ENCODE data around the gene SYT17. TPM values are rescaled to one million over a fixed set of nuclear protein-coding genes. Genes with fewer than 3 reads are reported as not detected.

Gene SYT17
- total and polyA plus RNA-seq, 7 donors, result 0.08 to 0.58 (median 0.39) TPM

GRCh38 chr16:19172098-19172780 is 4.2 kb downstream of the SYT17 start:
- H3K4me3 ChIP-seq, result no peak overlapping the region
- intact Hi-C loops (cut with DNase I), result loop anchor here in 1 of 2 donors (10.0 kb wide), 1 partner anchor 203 kb away; no protein-coding TSS in a partner anchor
- 81 to 87% (median 83%) methylated on average over 12 of the region's 12 CpGs for WGBS, 3 donors
- no peaks in the 10 kb centered on the region for H3K36me3 ChIP-seq (ENCODE audit: insufficient read depth in 1 of 2, low read depth in 1 of 2)
- DNase-seq, result no peak
- H3K27me3 ChIP-seq (ENCODE audit: insufficient read depth in 3 of 3, low read length in 2 of 3), result peaks cover 0 to 26% (median 0%) of the 10 kb centered on the region in 3 donors
- no peak overlapping the region for H3K27ac ChIP-seq
- TF ChIP-seq, protein P1, sequence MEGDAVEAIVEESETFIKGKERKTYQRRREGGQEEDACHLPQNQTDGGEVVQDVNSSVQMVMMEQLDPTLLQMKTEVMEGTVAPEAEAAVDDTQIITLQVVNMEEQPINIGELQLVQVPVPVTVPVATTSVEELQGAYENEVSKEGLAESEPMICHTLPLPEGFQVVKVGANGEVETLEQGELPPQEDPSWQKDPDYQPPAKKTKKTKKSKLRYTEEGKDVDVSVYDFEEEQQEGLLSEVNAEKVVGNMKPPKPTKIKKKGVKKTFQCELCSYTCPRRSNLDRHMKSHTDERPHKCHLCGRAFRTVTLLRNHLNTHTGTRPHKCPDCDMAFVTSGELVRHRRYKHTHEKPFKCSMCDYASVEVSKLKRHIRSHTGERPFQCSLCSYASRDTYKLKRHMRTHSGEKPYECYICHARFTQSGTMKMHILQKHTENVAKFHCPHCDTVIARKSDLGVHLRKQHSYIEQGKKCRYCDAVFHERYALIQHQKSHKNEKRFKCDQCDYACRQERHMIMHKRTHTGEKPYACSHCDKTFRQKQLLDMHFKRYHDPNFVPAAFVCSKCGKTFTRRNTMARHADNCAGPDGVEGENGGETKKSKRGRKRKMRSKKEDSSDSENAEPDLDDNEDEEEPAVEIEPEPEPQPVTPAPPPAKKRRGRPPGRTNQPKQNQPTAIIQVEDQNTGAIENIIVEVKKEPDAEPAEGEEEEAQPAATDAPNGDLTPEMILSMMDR (IDR thresholded peaks at IDR 0.05), result no peak
- H3K9me3 ChIP-seq, result no peaks in the 10 kb centered on the region
- peaks cover 7% of the 10 kb centered on the region for H3K4me1 ChIP-seq
- ATAC-seq, result no peak

- intact Hi-C loops (cut with DNase I), result loop anchor here in 1 of 2 donors (10.0 kb wide), 1 partner anchor 202 kb away; no protein-coding TSS in a partner anchor
- H3K27me3 ChIP-seq (ENCODE audit: insufficient read depth in 3 of 3, low read length in 2 of 3), result peaks cover 0 to 19% (median 0%) of the 10 kb centered on the region in 3 donors
- TF ChIP-seq, protein P1 (IDR thresholded peaks at IDR 0.05), result no peak
- no peak overlapping the region for H3K4me3 ChIP-seq
- H3K4me1 ChIP-seq, result peaks cover 7% of the 10 kb centered on the region
- no peaks in the 10 kb centered on the region for H3K9me3 ChIP-seq
- no peak overlapping the region for H3K27ac ChIP-seq
- H3K36me3 ChIP-seq (ENCODE audit: insufficient read depth in 1 of 2, low read depth in 1 of 2), result no peaks in the 10 kb centered on the region
- DNase-seq (no peak), ATAC-seq (no peak)
- WGBS, 3 donors, result 68 to 81% (median 75%) methylated on average over 8 of the region's 8 CpGs
Observed at GRCh38 chr16:19173059-19173458, 5.0 kb downstream of the SYT17 start.

DNA sequence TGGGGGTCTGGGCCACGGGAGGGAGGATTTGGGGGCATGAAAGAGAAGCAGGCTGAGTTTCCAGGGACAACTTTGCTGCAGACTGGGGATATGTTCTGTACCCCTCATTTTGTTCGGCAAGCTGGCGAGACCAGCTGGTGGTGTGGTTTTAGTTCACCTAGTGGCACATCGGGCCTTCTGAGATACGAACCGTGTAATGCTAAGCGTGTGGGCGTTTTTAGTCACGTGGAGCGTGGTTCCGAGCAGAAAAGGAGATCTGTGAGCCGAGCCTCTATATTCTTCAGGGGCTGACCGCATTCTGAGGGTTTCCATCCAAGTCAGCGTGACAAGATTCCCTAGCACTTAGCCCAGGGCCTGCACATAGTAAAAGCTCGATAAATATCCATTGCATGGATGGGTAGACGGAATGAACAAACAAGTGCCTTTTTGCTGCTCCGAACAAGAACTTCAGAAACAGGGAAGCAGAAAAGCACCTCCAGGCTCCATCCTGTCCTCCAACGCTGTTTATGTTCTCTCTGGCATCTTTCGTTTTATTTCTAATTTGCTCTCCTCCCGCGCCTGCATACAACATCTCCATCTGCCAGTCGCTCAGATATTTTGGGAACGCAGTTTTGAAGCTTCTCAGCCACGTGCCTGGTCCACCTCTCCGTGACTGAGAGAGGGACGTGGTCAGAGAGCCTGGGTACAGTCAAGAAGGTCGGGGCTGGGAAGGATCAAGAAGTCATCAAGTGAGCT is 5.8 kb downstream of the SYT17 start:
- no peak overlapping the region for H3K4me3 ChIP-seq
- peaks cover 0 to 12% (median 0%) of the 10 kb centered on the region in 3 donors for H3K27me3 ChIP-seq (ENCODE audit: insufficient read depth in 3 of 3, low read length in 2 of 3)
- intact Hi-C loops (cut with DNase I), result loop anchor here in 1 of 2 donors (10.0 kb wide), 1 partner anchor 201 kb away; no protein-coding TSS in a partner anchor
- peaks cover under 1% of the 10 kb centered on the region for H3K4me1 ChIP-seq
- TF ChIP-seq, protein P1 (IDR thresholded peaks at IDR 0.05), result no peak
- ATAC-seq, result no peak
- no peak for DNase-seq
- H3K27ac ChIP-seq, result no peak overlapping the region
- H3K36me3 ChIP-seq (ENCODE audit: insufficient read depth in 1 of 2, low read depth in 1 of 2), result no peaks in the 10 kb centered on the region
- 82 to 87% (median 83%) methylated on average over 27 of the region's 27 CpGs for WGBS, 3 donors
- H3K9me3 ChIP-seq, result no peaks in the 10 kb centered on the region

DNA sequence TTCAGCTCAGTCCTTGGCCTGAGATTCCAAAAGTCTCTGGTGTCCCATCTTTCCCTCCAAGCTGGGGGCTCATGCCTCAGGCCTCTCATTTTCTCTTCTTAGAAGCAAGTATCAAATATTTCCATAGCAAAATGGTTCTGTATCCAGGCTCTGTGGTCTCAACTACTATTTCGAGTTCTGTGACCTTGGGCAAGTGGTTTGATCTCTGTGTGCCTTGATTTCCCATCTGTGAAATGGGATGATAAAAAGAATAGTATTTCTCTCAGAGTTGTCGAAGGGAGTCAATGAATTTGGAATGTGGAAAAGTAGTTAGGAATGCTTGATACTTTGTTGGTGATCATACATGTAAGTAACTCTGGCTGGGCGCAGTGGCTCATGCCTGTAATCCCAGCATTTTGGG is 6.4 kb downstream of the SYT17 start:
- no peak for ATAC-seq
- TF ChIP-seq, protein P1 (IDR thresholded peaks at IDR 0.05), result no peak
- no peaks in the 10 kb centered on the region for H3K4me1 ChIP-seq
- no peak for DNase-seq
- intact Hi-C loops (cut with DNase I), result loop anchor here in 1 of 2 donors (10.0 kb wide), 1 partner anchor 200 kb away; no protein-coding TSS in a partner anchor
- no peaks in the 10 kb centered on the region for H3K36me3 ChIP-seq (ENCODE audit: insufficient read depth in 1 of 2, low read depth in 1 of 2)
- H3K4me3 ChIP-seq, result no peak overlapping the region
- WGBS, 3 donors, result 93 to 97% (median 96%) methylated on average over 3 of the region's 3 CpGs
- no peak overlapping the region for H3K27ac ChIP-seq
- peaks cover 0 to 9% (median 0%) of the 10 kb centered on the region in 3 donors for H3K27me3 ChIP-seq (ENCODE audit: insufficient read depth in 3 of 3, low read length in 2 of 3)
- H3K9me3 ChIP-seq, result no peaks in the 10 kb centered on the region

Data from psoas muscle (tissue), 8 donors.